GM12878 (cell line): ENCODE measurements around the gene RFK.

Experiments used
- DPF2 ChIP-seq: fragments of 450-650 bp; IDR thresholded peaks from 2 replicates; pipeline ENCODE4 v1.6.1; 2017; ENCODE audit warnings: mild to moderate bottlenecking
- EZH2 ChIP-seq: IDR thresholded peaks from 2 replicates; pipeline ENCODE4 v1.6.1; 2012; ENCODE audit warnings: low read depth, mild to moderate bottlenecking, control low read depth, inconsistent platforms, low read length, borderline replicate concordance; ENCODE audit not compliant: control insufficient read depth
- RELA ChIP-seq: fragments of 450-650 bp; IDR thresholded peaks from 2 replicates; pipeline ENCODE4 v1.8.0; 2014; ENCODE audit warnings: borderline replicate concordance; ENCODE audit not compliant: partially characterized antibody
- SMC3 ChIP-seq: IDR thresholded peaks from 2 replicates; pipeline ENCODE4 v1.6.1; 2011; ENCODE audit warnings: low read length, improper control_type of control experiment, borderline replicate concordance
- TF ChIP-seq, protein P1 (sequence below), 3 experiments: IDR thresholded peaks in 2 of 3; conservative IDR thresholded peaks in 1 of 3; 2 replicates each; pipeline ENCODE4 v1.5.1; 2011; ENCODE audit warnings: low read depth in 3 of 3, low read length in 3 of 3, mild to moderate bottlenecking in 3 of 3, control low read depth in 2 of 3, moderate library complexity in 2 of 3, inconsistent platforms in 1 of 3, mixed read lengths in 1 of 3; ENCODE audit not compliant: control insufficient read depth in 2 of 3, insufficient read depth in 1 of 3; ENCODE audit errors: extremely low read depth in 1 of 3
- TF ChIP-seq, protein P2 (sequence below): IDR thresholded peaks from 2 replicates; pipeline ENCODE4 v1.6.1; 2011; ENCODE audit warnings: mild to moderate bottlenecking, low read depth, low read length, moderate library complexity; ENCODE audit not compliant: insufficient replicate concordance
- TF ChIP-seq, protein P3 (sequence below): fragments of 150-350 bp; IDR thresholded peaks from 2 replicates; pipeline ENCODE4 v1.6.1; 2016; ENCODE audit warnings: low read depth, low read length
- TF ChIP-seq, protein P4 (sequence below): IDR thresholded peaks from 2 replicates; pipeline ENCODE4 v1.6.1; 2012; ENCODE audit warnings: mild to moderate bottlenecking, low read depth, low read length

DNA sequence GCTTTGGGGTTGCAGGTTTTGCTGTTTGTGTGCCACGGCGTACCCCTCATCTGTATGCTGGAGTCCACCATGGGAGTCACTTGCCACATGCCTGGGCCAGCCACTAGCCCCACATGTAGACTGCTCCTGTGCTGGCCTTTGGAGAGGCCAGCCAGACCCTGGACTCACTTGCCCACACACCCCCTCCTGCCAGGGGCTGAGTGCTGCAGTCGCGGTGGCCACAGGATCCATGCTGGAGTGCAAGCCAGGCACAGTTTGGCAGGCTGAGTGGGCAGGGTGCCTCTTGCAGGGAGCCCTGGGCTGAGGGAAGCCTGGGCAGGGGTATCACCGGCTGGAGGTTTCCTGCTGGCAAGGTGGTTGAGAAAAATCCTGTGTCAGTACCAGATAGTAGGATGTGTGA is 39.2 kb upstream of the RFK start:
- TF ChIP-seq, protein P1, sequence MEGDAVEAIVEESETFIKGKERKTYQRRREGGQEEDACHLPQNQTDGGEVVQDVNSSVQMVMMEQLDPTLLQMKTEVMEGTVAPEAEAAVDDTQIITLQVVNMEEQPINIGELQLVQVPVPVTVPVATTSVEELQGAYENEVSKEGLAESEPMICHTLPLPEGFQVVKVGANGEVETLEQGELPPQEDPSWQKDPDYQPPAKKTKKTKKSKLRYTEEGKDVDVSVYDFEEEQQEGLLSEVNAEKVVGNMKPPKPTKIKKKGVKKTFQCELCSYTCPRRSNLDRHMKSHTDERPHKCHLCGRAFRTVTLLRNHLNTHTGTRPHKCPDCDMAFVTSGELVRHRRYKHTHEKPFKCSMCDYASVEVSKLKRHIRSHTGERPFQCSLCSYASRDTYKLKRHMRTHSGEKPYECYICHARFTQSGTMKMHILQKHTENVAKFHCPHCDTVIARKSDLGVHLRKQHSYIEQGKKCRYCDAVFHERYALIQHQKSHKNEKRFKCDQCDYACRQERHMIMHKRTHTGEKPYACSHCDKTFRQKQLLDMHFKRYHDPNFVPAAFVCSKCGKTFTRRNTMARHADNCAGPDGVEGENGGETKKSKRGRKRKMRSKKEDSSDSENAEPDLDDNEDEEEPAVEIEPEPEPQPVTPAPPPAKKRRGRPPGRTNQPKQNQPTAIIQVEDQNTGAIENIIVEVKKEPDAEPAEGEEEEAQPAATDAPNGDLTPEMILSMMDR (IDR thresholded peaks at IDR 0.05 in 2 of 3, conservative IDR thresholded peaks at IDR 0.05 in 1 of 3; ENCODE audit: control insufficient read depth in 2 of 3, extremely low read depth in 1 of 3, insufficient read depth in 1 of 3, low read depth in 3 of 3, low read length in 3 of 3): no peak
- TF ChIP-seq, protein P2, sequence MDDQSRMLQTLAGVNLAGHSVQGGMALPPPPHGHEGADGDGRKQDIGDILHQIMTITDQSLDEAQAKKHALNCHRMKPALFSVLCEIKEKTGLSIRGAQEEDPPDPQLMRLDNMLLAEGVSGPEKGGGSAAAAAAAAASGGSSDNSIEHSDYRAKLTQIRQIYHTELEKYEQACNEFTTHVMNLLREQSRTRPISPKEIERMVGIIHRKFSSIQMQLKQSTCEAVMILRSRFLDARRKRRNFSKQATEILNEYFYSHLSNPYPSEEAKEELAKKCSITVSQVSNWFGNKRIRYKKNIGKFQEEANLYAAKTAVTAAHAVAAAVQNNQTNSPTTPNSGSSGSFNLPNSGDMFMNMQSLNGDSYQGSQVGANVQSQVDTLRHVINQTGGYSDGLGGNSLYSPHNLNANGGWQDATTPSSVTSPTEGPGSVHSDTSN: no peak
- TF ChIP-seq EZH2: no peak
- TF ChIP-seq SMC3: no peak
- TF ChIP-seq RELA: no peak
- TF ChIP-seq, protein P3, sequence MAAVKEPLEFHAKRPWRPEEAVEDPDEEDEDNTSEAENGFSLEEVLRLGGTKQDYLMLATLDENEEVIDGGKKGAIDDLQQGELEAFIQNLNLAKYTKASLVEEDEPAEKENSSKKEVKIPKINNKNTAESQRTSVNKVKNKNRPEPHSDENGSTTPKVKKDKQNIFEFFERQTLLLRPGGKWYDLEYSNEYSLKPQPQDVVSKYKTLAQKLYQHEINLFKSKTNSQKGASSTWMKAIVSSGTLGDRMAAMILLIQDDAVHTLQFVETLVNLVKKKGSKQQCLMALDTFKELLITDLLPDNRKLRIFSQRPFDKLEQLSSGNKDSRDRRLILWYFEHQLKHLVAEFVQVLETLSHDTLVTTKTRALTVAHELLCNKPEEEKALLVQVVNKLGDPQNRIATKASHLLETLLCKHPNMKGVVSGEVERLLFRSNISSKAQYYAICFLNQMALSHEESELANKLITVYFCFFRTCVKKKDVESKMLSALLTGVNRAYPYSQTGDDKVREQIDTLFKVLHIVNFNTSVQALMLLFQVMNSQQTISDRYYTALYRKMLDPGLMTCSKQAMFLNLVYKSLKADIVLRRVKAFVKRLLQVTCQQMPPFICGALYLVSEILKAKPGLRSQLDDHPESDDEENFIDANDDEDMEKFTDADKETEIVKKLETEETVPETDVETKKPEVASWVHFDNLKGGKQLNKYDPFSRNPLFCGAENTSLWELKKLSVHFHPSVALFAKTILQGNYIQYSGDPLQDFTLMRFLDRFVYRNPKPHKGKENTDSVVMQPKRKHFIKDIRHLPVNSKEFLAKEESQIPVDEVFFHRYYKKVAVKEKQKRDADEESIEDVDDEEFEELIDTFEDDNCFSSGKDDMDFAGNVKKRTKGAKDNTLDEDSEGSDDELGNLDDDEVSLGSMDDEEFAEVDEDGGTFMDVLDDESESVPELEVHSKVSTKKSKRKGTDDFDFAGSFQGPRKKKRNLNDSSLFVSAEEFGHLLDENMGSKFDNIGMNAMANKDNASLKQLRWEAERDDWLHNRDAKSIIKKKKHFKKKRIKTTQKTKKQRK: no peak
- TF ChIP-seq DPF2: no peak
- TF ChIP-seq, protein P4, sequence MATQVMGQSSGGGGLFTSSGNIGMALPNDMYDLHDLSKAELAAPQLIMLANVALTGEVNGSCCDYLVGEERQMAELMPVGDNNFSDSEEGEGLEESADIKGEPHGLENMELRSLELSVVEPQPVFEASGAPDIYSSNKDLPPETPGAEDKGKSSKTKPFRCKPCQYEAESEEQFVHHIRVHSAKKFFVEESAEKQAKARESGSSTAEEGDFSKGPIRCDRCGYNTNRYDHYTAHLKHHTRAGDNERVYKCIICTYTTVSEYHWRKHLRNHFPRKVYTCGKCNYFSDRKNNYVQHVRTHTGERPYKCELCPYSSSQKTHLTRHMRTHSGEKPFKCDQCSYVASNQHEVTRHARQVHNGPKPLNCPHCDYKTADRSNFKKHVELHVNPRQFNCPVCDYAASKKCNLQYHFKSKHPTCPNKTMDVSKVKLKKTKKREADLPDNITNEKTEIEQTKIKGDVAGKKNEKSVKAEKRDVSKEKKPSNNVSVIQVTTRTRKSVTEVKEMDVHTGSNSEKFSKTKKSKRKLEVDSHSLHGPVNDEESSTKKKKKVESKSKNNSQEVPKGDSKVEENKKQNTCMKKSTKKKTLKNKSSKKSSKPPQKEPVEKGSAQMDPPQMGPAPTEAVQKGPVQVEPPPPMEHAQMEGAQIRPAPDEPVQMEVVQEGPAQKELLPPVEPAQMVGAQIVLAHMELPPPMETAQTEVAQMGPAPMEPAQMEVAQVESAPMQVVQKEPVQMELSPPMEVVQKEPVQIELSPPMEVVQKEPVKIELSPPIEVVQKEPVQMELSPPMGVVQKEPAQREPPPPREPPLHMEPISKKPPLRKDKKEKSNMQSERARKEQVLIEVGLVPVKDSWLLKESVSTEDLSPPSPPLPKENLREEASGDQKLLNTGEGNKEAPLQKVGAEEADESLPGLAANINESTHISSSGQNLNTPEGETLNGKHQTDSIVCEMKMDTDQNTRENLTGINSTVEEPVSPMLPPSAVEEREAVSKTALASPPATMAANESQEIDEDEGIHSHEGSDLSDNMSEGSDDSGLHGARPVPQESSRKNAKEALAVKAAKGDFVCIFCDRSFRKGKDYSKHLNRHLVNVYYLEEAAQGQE: no peak
